Activated CD4-positive, alpha-beta memory T cell treated with anti-CD3 and anti-CD28 coated beads for 36 hours (primary cell): Measurements from ENCODE around the gene OTOGL. TPM values are rescaled to one million over a fixed set of nuclear protein-coding genes. Genes with fewer than 3 reads are reported as not detected.
"Not testable (repeated sequence)": the region's sequence is repeated elsewhere in the genome, so short reads cannot be mapped to it uniquely, and the experiment has no call there.

Experiments used
- CTCF ChIA-PET: fragments of 350-600 bp; sonication (Branson Sonifier 250); formaldehyde crosslinking; loops from one replicate; lab custom pipeline; 2021; ENCODE audit warnings: antibody characterized with exemption, inconsistent platforms; lab: Charles Lee
- POLR2A ChIA-PET: fragments of 350-600 bp; sonication (Branson Sonifier 250); formaldehyde crosslinking; loops from one replicate; lab custom pipeline; 2021; ENCODE audit warnings: antibody characterized with exemption; lab: Charles Lee
- DNase-seq: peaks from one replicate; pipeline ENCODE4 v3.0.0-alpha.2; 2020
- H3K27ac Mint-ChIP-seq: one replicate; pipeline ENCODE4 v1.8.0; 2021; ENCODE audit warnings: mixed read lengths
- H3K27me3 Mint-ChIP-seq: one replicate; pipeline ENCODE4 v1.8.0; 2021; ENCODE audit warnings: mixed read lengths
- H3K36me3 Mint-ChIP-seq: one replicate; pipeline ENCODE4 v1.8.0; 2021; ENCODE audit warnings: mixed read lengths
- H3K4me1 Mint-ChIP-seq: one replicate; pipeline ENCODE4 v1.8.0; 2021; ENCODE audit warnings: low read depth, mixed read lengths
- H3K4me3 Mint-ChIP-seq: one replicate; pipeline ENCODE4 v1.8.0; 2021; ENCODE audit warnings: mild to moderate bottlenecking, mixed read lengths
- H3K9me3 Mint-ChIP-seq: one replicate; pipeline ENCODE4 v1.8.0; 2021; ENCODE audit warnings: mixed read lengths
- intact Hi-C: fragments of 100-400 bp; cut with micrococcal nuclease; formaldehyde crosslinking; loops from one replicate; pipeline ENCODE4 v1.15.1; 2023
- total RNA-seq, 2 experiments: library from RNA; stranded (reverse); gene quantifications; one replicate each; pipeline ENCODE4 v1.2.3, GENCODE V29; 2021

The OTOGL gene
- total RNA-seq, 2 experiments from 2014 or later = not detected

- CTCF ChIA-PET = no interaction called here
- H3K36me3 Mint-ChIP-seq = no peaks in the 10 kb centered on the region
- POLR2A ChIA-PET = no interaction called here
Measured at GRCh38 chr12:80239867-80240266, 140.5 kb downstream of the OTOGL start.

DNA sequence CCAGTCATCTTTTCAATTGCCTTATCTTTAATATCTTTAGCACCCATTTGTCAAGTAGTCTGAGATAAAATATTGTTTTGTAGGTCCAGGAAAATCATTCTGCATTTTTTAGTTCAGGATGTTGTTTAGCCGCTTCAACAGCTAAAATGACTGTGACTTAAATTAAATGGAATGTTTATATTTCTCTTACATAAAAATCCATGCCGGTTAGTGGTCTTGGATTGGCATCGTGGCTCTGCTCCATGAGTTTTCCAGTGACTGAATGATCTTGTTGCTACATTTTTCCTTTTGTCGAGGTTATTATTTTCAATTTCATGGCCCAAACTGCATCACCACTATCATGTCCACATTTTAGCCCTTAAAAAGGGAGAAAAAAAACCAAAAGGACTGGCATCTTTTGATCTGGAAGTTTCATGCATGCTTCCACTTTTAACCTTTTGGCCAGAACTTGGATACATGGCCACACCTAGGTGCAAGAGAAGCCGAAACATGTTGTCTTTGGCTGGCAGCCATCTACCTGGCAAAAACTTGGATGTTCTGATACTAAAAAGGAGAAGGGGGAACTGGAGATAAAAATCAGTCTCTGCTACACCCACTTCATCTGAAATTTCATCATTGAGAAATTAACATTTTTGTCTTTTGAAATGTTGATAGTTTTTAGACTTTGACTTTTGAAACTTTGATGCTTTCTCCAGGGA lies 142.4 kb downstream of the OTOGL start:
- no peaks in the 10 kb centered on the region for H3K36me3 Mint-ChIP-seq
- POLR2A ChIA-PET = no interaction called here
- H3K4me1 Mint-ChIP-seq = no peaks in the 10 kb centered on the region
- intact Hi-C loops = no loop called here
- DNase-seq = no peak
- no peak overlapping the region for H3K27ac Mint-ChIP-seq
- H3K4me3 Mint-ChIP-seq = no peak overlapping the region
- peaks cover 5% of the 10 kb centered on the region for H3K9me3 Mint-ChIP-seq
- CTCF ChIA-PET = no interaction called here
- H3K27me3 Mint-ChIP-seq = no peaks in the 10 kb centered on the region

More at GRCh38 chr12:80239867-80240266, 140.5 kb downstream of the OTOGL start:
- Mint-ChIP-seq H3K27me3 (peaks cover under 1% of the 10 kb centered on the region), H3K4me3 (no peak overlapping the region), H3K9me3 (peaks cover 5% of the 10 kb centered on the region), H3K4me1 (no peaks in the 10 kb centered on the region), H3K27ac (no peak overlapping the region)
- intact Hi-C loops = no loop called here
- no peak for DNase-seq

GRCh38 chr12:80242321-80242720 lies 143.0 kb downstream of the OTOGL start:
- Mint-ChIP-seq H3K27ac (no peak overlapping the region), H3K36me3 (no peaks in the 10 kb centered on the region), H3K27me3 (no peaks in the 10 kb centered on the region), H3K4me1 (no peaks in the 10 kb centered on the region), H3K9me3 (peaks cover 5% of the 10 kb centered on the region), H3K4me3 (no peak overlapping the region)
- intact Hi-C loops = no loop called here
- POLR2A ChIA-PET = no interaction called here
- CTCF ChIA-PET = no interaction called here
- no peak for DNase-seq

GRCh38 chr12:80249581-80249980 lies 150.2 kb downstream of the OTOGL start:
- intact Hi-C loops, H3K36me3 Mint-ChIP-seq, DNase-seq, H3K4me3 Mint-ChIP-seq, H3K27me3 Mint-ChIP-seq, CTCF ChIA-PET, H3K4me1 Mint-ChIP-seq, H3K9me3 Mint-ChIP-seq, POLR2A ChIA-PET, H3K27ac Mint-ChIP-seq: not testable (repeated sequence)

DNA sequence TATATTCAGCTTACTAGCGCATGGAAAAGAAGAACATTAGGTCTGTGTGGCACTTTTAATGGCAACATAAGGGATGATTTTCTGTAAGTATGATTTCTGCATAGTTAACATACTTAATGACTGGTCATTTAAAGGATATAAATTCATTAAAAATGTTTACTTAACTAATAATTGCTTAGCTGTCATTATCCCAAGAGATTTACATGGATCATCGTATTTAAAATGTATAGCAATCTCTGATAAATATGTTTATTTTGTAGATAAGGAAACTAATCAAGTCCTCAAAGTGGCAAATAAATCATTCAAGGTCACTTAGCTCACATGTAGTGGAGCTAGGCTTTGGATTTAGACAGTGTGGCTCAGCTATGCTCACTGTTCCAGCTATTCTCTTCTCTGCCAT lies 158.6 kb downstream of the OTOGL start:
- H3K4me3 Mint-ChIP-seq = no peak overlapping the region
- no peak for DNase-seq
- intact Hi-C loops = no loop called here
- H3K27me3 Mint-ChIP-seq = peaks cover 4% of the 10 kb centered on the region
- no peak overlapping the region for H3K27ac Mint-ChIP-seq
- no peaks in the 10 kb centered on the region for H3K4me1 Mint-ChIP-seq
- H3K36me3 Mint-ChIP-seq = no peaks in the 10 kb centered on the region
- POLR2A ChIA-PET = no interaction called here
- CTCF ChIA-PET = interaction anchor here (2.1 kb wide), 1 partner anchor 12 kb away, joined by 11 read pairs; no protein-coding TSS in a partner anchor
- no peaks in the 10 kb centered on the region for H3K9me3 Mint-ChIP-seq

DNA sequence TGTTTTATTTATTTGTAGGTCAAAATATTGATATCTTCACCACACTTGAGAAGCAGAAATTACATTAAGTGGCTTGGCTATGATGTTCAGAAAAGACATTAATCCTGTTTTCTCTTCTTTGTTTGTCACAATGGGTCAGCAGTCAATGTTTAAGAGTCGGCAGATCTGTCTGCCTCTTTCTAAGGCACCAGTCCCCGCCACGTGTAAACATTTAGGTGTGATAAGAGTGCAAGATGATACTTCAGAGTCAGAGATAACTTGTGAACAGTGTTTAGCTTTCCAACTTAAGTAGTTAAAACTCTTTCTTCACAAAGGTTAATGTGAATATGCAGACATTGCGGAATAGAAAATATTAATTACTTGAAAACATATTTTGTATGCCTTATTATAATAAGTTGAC lies 160.9 kb downstream of the OTOGL start:
- no peaks in the 10 kb centered on the region for H3K4me1 Mint-ChIP-seq
- DNase-seq = no peak
- peaks cover 7% of the 10 kb centered on the region for H3K27me3 Mint-ChIP-seq
- H3K4me3 Mint-ChIP-seq = no peak overlapping the region
- intact Hi-C loops = no loop called here
- no peak overlapping the region for H3K27ac Mint-ChIP-seq
- ChIA-PET CTCF (no interaction called here), POLR2A (no interaction called here)
- H3K36me3 Mint-ChIP-seq = no peaks in the 10 kb centered on the region
- H3K9me3 Mint-ChIP-seq = no peaks in the 10 kb centered on the region

- Mint-ChIP-seq H3K27ac (no peak overlapping the region), H3K9me3 (no peaks in the 10 kb centered on the region), H3K36me3 (no peaks in the 10 kb centered on the region), H3K4me1 (no peaks in the 10 kb centered on the region), H3K4me3 (no peak overlapping the region), H3K27me3 (peaks cover 8% of the 10 kb centered on the region)
- no peak for DNase-seq
- ChIA-PET CTCF (no interaction called here), POLR2A (no interaction called here)
- intact Hi-C loops = no loop called here
Measured at GRCh38 chr12:80261403-80261802, 162.1 kb downstream of the OTOGL start.

GRCh38 chr12:80262346-80262745 lies 163.0 kb downstream of the OTOGL start:
- DNase-seq = no peak
- H3K9me3 Mint-ChIP-seq = no peaks in the 10 kb centered on the region
- no peak overlapping the region for H3K27ac Mint-ChIP-seq
- POLR2A ChIA-PET = no interaction called here
- no peaks in the 10 kb centered on the region for H3K36me3 Mint-ChIP-seq
- CTCF ChIA-PET = no interaction called here
- no peaks in the 10 kb centered on the region for H3K4me1 Mint-ChIP-seq
- peaks cover 8% of the 10 kb centered on the region for H3K27me3 Mint-ChIP-seq
- intact Hi-C loops = no loop called here
- no peak overlapping the region for H3K4me3 Mint-ChIP-seq

DNA sequence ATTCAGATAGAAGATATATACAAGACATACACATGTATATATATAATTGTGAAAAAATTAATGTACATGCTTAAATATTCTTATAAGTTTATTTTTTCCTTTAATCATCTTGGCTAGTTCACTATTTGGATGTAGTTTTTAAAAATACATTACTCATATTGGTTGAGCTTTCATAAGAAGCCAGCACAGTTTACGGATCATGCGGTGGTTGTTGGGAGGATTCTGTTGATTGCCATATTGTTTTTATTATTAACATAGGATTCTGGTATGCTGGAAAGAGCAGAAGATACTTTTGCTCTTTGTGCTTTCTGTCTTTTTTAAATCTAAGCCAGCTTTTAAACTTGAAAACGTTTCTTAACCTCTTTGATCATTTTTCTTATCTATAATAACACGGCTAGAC lies 163.4 kb downstream of the OTOGL start:
- Mint-ChIP-seq H3K4me3 (no peak overlapping the region), H3K9me3 (no peaks in the 10 kb centered on the region), H3K36me3 (no peaks in the 10 kb centered on the region), H3K27me3 (peaks cover 8% of the 10 kb centered on the region), H3K27ac (no peak overlapping the region), H3K4me1 (no peaks in the 10 kb centered on the region)
- POLR2A ChIA-PET = no interaction called here
- DNase-seq = no peak
- CTCF ChIA-PET = no interaction called here
- intact Hi-C loops = no loop called here

DNA sequence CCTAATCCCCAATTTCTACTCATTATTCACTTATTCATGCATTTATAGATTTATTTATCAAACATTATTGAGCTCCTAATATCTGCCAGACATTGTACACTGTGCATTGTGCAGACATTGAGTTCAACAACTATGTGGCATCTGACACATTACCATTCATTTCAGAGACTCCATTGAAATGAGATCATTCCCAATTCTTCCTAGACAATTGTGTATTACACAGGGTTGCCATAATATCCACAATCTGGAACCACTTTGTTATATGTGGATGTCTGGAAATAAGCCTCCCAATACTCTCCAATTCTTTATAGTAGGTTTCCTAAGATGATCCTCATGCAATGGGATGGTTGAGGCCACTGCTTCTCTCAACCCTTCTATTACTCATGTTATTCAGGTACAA lies 165.0 kb downstream of the OTOGL start:
- no peak overlapping the region for H3K4me3 Mint-ChIP-seq
- peaks cover 8% of the 10 kb centered on the region for H3K27me3 Mint-ChIP-seq
- no peak for DNase-seq
- POLR2A ChIA-PET = no interaction called here
- no peaks in the 10 kb centered on the region for H3K36me3 Mint-ChIP-seq
- CTCF ChIA-PET = interaction anchor here (0.6 kb wide), 1 partner anchor 38 kb away, joined by 4 read pairs; no protein-coding TSS in a partner anchor
- H3K9me3 Mint-ChIP-seq = no peaks in the 10 kb centered on the region
- no peaks in the 10 kb centered on the region for H3K4me1 Mint-ChIP-seq
- H3K27ac Mint-ChIP-seq = no peak overlapping the region
- intact Hi-C loops = no loop called here

- H3K4me1 Mint-ChIP-seq = no peaks in the 10 kb centered on the region
- H3K27me3 Mint-ChIP-seq = peaks cover 8% of the 10 kb centered on the region
- intact Hi-C loops = no loop called here
- H3K36me3 Mint-ChIP-seq = no peaks in the 10 kb centered on the region
- no peak for DNase-seq
- no peak overlapping the region for H3K4me3 Mint-ChIP-seq
- CTCF ChIA-PET = interaction anchor here (0.6 kb wide), 1 partner anchor 38 kb away, joined by 4 read pairs; no protein-coding TSS in a partner anchor
- no peak overlapping the region for H3K27ac Mint-ChIP-seq
- POLR2A ChIA-PET = no interaction called here
- no peaks in the 10 kb centered on the region for H3K9me3 Mint-ChIP-seq
Measured at GRCh38 chr12:80264891-80265290, 165.6 kb downstream of the OTOGL start.

DNA sequence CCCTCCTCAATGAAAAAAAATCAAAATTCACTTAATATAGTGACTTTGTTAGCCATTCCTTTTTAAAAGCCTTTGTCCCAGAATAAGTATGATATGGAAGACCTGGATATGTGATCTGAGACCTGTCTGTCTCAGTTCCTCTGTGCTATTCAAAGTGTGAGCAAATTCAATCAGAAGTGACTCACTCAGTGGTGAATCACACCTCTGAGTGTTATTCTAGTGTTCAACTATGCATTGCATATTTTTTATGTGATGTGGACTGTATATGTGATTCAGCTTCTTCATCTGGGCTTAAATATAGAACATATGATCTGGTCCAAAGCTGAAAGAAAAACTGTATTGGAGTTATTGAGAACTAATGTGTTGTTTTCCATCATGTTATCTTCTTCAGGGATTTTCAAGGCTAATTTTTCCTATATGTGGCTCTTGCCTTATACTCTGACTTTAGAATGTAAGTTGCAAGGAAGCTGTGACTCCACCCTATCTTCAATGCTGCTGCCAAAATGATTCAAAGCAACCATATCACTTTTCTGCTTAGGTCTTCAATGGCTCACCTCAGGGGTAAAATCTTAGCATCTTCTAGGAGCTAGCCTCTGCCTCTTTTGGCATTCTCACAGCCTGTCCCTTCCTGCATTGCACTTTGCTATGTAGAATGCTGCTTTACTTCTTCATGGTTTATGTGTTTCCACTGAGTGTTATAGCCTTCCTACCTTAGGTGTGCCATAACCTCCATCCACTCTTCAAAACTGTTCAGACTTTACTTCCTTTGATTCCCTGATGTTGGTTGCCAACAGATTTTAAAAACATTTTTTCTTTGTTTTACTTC lies 169.8 kb downstream of the OTOGL start:
- intact Hi-C loops = no loop called here
- no peak for DNase-seq
- H3K27ac Mint-ChIP-seq = no peak overlapping the region
- no peak overlapping the region for H3K4me3 Mint-ChIP-seq
- ChIA-PET CTCF (interaction anchor here (0.5 to 2.6 kb wide), 10 partner anchors 10 to 721 kb away, joined by 3 to 11 read pairs (median 4); no protein-coding TSS in a partner anchor), POLR2A (no interaction called here)
- no peaks in the 10 kb centered on the region for H3K4me1 Mint-ChIP-seq
- H3K27me3 Mint-ChIP-seq = peaks cover 6% of the 10 kb centered on the region
- no peaks in the 10 kb centered on the region for H3K36me3 Mint-ChIP-seq
- no peaks in the 10 kb centered on the region for H3K9me3 Mint-ChIP-seq
